GM13976 (cell line): Measurements from ENCODE around the gene E4F1.

Experiments used
- DNase-seq: peaks from one replicate; pipeline ENCODE4 v3.0.0; 2012; ENCODE audit warnings: low spot score
- CTCF ChIP-seq: IDR thresholded peaks from 2 replicates; pipeline ENCODE4 v1.5.1; 2012; ENCODE audit warnings: borderline replicate concordance, mild to moderate bottlenecking; ENCODE audit not compliant: insufficient read depth; ENCODE audit errors: extremely low read depth, missing control alignments, control extremely low read depth
- in situ Hi-C: fragments of 300-500 bp; cut with MboI; formaldehyde crosslinking; loops from one replicate; pipeline ENCODE4 v1.12.0; 2022; ENCODE audit warnings: low sequenced_read_pairs, mixed read lengths, inconsistent platforms; ENCODE audit not compliant: unreplicated experiment

E4F1 gene

GRCh38 chr16:2209258-2210008, 14.0 kb upstream of the E4F1 start:
- in situ Hi-C loops = no loop called here
- no peak for DNase-seq
- no peak for TF ChIP-seq CTCF

- TF ChIP-seq CTCF = no peak
- in situ Hi-C loops = no loop called here
- DNase-seq = no peak
These were observed 13.4 kb upstream of the E4F1 start for GRCh38 chr16:2210009-2210332.

GRCh38 chr16:2210386-2211365, 12.7 kb upstream of the E4F1 start, which contains the start of gene BRICD5:
TSS of gene BRICD5 (minus strand) at chr16:2210863. CDS start at chr16:2210833, 30 bp downstream.
- TF ChIP-seq CTCF = no peak
- no peak for DNase-seq
- in situ Hi-C loops = no loop called here

- no peak for TF ChIP-seq CTCF
- no peak for DNase-seq
- in situ Hi-C loops = no loop called here
These were observed 11.5 kb upstream of the E4F1 start for GRCh38 chr16:2211923-2212347.

GRCh38 chr16:2212362-2213324, 10.7 kb upstream of the E4F1 start:
- in situ Hi-C loops = no loop called here
- DNase-seq = no peak
- no peak for TF ChIP-seq CTCF

- TF ChIP-seq CTCF = no peak
- no peak for DNase-seq
- in situ Hi-C loops = no loop called here
These were observed 9.3 kb upstream of the E4F1 start for GRCh38 chr16:2213817-2214718.
